Progenitor cell of endocrine pancreas (in vitro differentiated cells): ENCODE results near the gene CYP4F11. TPM values are rescaled to one million over a fixed set of nuclear protein-coding genes. Genes with fewer than 3 reads are reported as not detected.
"Not testable (repeated sequence)": the region's sequence is repeated elsewhere in the genome, so short reads cannot be mapped to it uniquely, and the experiment has no call there.

Experiments
- DNase-seq: peaks from one replicate; pipeline ENCODE4 v3.0.0; 2021; ENCODE audit warnings: low spot score; ENCODE audit not compliant: unreplicated experiment
- H3K27ac Mint-ChIP-seq: 2 replicates; pipeline ENCODE4 v1.8.0; 2021; ENCODE audit warnings: mild to moderate bottlenecking, moderate library complexity, mixed read lengths
- H3K27me3 Mint-ChIP-seq: 2 replicates; pipeline ENCODE4 v1.8.0; 2021; ENCODE audit warnings: mixed read lengths
- H3K36me3 Mint-ChIP-seq: 2 replicates; pipeline ENCODE4 v1.8.0; 2022; ENCODE audit warnings: mixed read lengths; ENCODE audit not compliant: insufficient read depth
- H3K4me1 Mint-ChIP-seq: 2 replicates; pipeline ENCODE4 v1.8.0; 2021; ENCODE audit warnings: low read depth, mixed read lengths
- H3K4me3 Mint-ChIP-seq: 2 replicates; pipeline ENCODE4 v1.8.0; 2021; ENCODE audit warnings: low read depth, mild to moderate bottlenecking, moderate library complexity, mixed read lengths
- H3K9me3 Mint-ChIP-seq: 2 replicates; pipeline ENCODE4 v1.8.0; 2021; ENCODE audit warnings: low read depth, mixed read lengths
- CTCF ChIP-seq: fragments of 200-600 bp; sonication (generic); IDR thresholded peaks from one replicate; pipeline ENCODE4 v1.5.0; 2021; ENCODE audit warnings: antibody characterized with exemption, mild to moderate bottlenecking; ENCODE audit not compliant: unreplicated experiment
- total RNA-seq: library from RNA; stranded (reverse); gene quantifications from 2 replicates; pipeline ENCODE4 v1.2.1, GENCODE V29; 2021

The CYP4F11 gene
- total RNA-seq, 1 donor from 2014 or later = not detected

GRCh38 chr19:15935167-15935702 lies 906 bp upstream of the CYP4F11 start:
- no peak for TF ChIP-seq CTCF
- H3K4me1 Mint-ChIP-seq = no peaks in the 10 kb centered on the region
- H3K36me3 Mint-ChIP-seq = no peaks in the 10 kb centered on the region
- no peak for DNase-seq
- H3K27ac Mint-ChIP-seq = no peak overlapping the region
- H3K9me3 Mint-ChIP-seq = peaks cover 28% of the 10 kb centered on the region
- H3K27me3 Mint-ChIP-seq = no peaks in the 10 kb centered on the region
- H3K4me3 Mint-ChIP-seq = no peak overlapping the region

DNA sequence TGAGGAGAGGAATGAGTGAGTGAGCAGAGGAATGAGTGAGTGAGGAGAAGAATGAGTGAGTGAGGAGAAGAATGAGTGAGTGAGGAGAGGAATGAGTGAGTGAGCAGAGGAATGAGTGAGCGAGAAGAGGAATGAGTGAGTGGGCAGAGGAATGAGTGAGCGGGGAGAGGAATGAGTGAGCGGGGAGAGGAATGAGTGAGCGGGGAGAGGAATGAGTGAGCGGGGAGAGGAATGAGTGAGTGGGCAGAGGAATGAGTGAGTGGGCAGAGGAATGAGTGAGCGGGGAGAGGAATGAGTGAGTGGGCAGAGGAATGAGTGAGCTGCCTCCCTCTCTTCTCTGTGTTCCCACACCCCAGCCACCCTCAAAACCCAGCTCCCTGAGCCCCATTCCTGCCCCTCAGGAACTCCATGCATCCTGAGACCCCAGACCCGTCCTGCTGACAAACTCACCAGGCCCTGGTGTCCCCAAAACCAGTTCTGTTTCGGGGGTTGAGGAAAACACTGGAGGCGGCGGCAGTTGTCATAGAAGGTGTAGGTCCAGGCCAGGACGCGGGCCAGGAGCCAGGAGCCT lies 483 bp downstream of the CYP4F11 start:
- peaks cover 36% of the 10 kb centered on the region for H3K9me3 Mint-ChIP-seq
- H3K4me3 Mint-ChIP-seq, H3K27ac Mint-ChIP-seq, H3K36me3 Mint-ChIP-seq, H3K27me3 Mint-ChIP-seq, DNase-seq, H3K4me1 Mint-ChIP-seq: not testable (repeated sequence)

DNA sequence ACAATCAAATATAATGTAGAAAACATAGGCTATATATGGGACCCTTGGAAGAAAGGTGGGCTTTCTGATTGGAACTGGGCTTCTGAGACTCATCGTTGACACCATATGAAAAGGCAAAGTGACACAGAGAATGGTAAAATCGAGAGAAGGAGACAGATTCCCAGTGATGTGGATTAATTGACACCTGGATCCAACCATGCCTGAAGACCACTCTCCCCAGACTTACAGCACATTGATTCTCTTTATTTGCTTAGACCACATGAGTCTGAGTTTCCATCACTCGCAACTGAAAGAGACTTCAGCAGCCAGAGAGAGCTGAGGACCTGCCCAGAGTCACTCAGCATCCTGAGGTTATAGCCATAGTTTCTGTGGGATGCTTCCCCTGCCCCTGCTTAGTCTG lies 6.0 kb downstream of the CYP4F11 start:
- DNase-seq = no peak
- Mint-ChIP-seq H3K4me3 (no peak overlapping the region), H3K27me3 (no peaks in the 10 kb centered on the region), H3K27ac (no peak overlapping the region), H3K36me3 (peaks cover 10% of the 10 kb centered on the region), H3K4me1 (no peaks in the 10 kb centered on the region), H3K9me3 (peaks cover 59% of the 10 kb centered on the region)
- no peak for TF ChIP-seq CTCF

DNA sequence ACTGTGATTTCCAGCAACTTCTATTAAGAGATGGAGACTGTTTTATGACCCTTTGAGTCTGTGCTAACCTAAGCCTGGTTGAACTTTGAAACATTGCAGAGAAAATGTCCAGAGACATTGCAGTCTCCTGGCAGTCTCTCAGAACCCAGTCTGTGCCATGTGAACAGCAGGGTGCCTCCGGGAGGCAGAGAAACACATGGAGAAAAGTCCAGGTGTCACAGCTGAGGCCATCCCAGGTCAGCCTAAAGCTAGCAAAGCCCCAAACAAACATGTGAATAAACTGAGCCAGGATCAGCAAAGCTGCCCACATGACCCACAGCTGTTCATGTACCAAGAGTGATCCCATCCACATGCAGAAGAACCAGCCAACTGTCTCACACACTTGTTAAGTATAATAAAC lies 7.8 kb downstream of the CYP4F11 start:
- peaks cover 73% of the 10 kb centered on the region for H3K9me3 Mint-ChIP-seq
- no peak for DNase-seq
- no peaks in the 10 kb centered on the region for H3K4me1 Mint-ChIP-seq
- no peak overlapping the region for H3K4me3 Mint-ChIP-seq
- H3K36me3 Mint-ChIP-seq = peaks cover 10% of the 10 kb centered on the region
- no peak for TF ChIP-seq CTCF
- no peaks in the 10 kb centered on the region for H3K27me3 Mint-ChIP-seq
- H3K27ac Mint-ChIP-seq = no peak overlapping the region

DNA sequence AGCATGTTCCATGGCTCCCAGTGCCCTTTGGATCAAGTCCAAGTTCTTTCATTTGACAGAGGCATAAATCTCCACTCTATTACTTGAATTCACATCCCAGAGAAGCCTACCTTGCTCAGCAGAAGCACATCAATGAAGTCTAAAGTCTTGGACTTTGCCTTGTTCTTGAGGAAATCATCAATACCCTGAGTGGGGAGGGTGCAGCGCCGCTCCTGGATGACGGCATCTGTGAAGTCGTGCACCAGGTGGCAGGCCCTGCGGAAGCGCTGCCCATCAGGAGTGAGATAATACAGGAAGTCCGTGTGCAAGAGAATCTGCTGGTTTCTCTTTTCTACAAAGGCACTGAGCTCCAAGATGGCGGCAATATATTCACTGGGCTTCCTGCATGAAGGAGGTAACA lies 10.6 kb downstream of the CYP4F11 start:
- no peak for DNase-seq
- H3K4me1 Mint-ChIP-seq = no peaks in the 10 kb centered on the region
- H3K36me3 Mint-ChIP-seq = peaks cover 8% of the 10 kb centered on the region
- no peak for TF ChIP-seq CTCF
- peaks cover 74% of the 10 kb centered on the region for H3K9me3 Mint-ChIP-seq
- no peaks in the 10 kb centered on the region for H3K27me3 Mint-ChIP-seq
- H3K4me3 Mint-ChIP-seq = no peak overlapping the region
- H3K27ac Mint-ChIP-seq = no peak overlapping the region

DNA sequence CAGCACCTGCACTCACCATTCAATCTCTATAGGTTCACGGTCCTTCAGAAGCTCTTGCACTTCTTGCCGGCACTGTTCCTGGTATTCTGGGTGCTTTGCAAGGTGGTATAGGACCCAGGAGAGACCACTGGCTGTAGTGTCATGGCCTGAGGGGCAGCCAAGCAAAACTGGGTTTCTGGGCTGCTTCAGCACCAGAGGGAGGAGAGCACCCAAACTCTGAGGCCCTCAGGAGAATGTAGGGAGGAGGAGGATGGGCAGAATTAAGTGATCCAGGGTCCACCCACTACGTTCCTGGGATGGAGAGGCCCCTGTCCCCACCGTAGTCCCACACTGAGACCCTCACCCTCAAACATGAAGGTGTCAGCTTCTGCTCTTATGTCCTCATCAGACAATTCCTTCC lies 12.3 kb downstream of the CYP4F11 start:
- Mint-ChIP-seq H3K4me3 (no peak overlapping the region), H3K27ac (no peak overlapping the region), H3K4me1 (no peaks in the 10 kb centered on the region), H3K9me3 (peaks cover 72% of the 10 kb centered on the region), H3K27me3 (no peaks in the 10 kb centered on the region), H3K36me3 (peaks cover 6% of the 10 kb centered on the region)
- no peak for DNase-seq
- TF ChIP-seq CTCF = no peak
